NCI-H2196 treated with DMSO at 0.1 percent for 48 hours (cell line): Measurements from ENCODE around the gene GATA5.
"Not testable (repeated sequence)": the region's sequence is repeated elsewhere in the genome, so short reads cannot be mapped to it uniquely, and the experiment has no call there.

ENCODE experiments used
- DNase-seq: peaks from one replicate; lab custom pipeline; 2025; ENCODE audit not compliant: unreplicated experiment; lab: John Stamatoyannopoulos, UW

GATA5 gene

GRCh38 chr20:62433658-62434497, 41.9 kb downstream of the GATA5 start:
- DNase-seq: no peak

DNA sequence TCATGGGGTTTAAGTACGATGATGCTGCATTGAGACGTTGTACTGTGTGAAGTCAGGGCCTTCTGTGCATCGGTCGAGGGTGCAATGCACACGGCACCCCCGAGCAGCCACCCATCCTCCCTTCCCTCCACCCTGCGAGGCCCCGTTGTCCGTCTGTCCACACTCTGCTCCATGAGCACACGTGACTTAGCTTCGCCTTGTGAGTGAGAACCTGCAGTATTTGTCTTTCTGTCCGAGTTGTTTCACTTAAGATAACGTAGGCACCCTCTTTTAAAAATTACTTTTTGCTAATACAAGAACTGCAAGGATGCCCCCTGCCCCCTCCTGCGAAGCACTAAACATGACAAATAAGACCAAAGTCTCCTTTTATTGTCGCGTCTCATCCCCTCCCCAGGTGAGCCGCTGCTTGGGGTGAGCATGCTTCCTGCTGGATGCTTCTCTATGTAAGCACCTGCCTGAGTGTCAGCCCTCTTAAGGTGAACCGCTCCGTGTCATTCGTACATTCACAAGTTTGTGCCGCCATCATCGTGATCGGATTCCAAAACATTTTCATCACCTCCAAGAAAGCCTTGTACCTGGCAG, 44.8 kb downstream of the GATA5 start:
- no peak for DNase-seq

- no peak for DNase-seq
Measured at GRCh38 chr20:62430311-62430853, 45.4 kb downstream of the GATA5 start.

DNA sequence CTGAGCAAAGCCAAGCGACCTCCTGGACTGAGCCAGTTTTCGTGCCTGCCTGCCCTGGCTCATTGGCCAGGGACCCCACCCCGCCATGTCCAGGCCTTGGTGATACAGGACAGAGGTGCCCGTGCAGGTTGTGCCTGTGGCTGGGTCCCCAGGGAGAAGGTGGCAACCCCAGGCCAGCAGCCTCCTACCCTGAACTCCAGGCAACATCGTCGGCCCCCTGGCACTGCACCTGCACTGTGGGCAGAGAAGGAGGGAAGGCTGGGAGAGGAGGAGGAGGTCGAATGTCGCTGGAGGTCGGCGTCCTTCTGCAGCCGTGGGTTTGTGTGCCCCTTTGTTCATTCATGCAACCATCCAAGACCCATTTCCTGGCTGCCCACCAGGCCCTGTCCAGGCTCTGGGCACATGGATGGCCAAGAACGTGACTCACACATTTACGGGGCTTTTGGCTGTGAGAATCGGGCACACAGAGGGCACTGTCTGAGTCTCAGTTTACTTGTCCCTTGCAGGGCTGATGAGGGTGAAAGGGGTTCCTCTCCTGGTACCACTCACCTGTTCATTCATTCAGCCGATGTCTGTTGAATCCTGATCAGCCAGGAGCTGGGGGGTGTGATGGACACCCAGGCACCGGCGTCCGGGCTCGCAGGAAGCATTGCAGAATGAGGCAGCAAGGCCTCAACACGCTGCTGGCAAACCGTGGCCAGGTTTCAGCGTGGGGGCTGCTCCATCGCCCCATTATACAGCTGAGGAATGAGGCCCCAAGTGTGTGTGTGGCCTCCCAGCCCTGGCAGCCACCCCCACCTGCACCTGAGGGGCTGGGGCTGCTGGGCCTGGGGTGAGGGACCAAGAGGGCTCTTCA, 46.1 kb downstream of the GATA5 start:
- no peak for DNase-seq

DNA sequence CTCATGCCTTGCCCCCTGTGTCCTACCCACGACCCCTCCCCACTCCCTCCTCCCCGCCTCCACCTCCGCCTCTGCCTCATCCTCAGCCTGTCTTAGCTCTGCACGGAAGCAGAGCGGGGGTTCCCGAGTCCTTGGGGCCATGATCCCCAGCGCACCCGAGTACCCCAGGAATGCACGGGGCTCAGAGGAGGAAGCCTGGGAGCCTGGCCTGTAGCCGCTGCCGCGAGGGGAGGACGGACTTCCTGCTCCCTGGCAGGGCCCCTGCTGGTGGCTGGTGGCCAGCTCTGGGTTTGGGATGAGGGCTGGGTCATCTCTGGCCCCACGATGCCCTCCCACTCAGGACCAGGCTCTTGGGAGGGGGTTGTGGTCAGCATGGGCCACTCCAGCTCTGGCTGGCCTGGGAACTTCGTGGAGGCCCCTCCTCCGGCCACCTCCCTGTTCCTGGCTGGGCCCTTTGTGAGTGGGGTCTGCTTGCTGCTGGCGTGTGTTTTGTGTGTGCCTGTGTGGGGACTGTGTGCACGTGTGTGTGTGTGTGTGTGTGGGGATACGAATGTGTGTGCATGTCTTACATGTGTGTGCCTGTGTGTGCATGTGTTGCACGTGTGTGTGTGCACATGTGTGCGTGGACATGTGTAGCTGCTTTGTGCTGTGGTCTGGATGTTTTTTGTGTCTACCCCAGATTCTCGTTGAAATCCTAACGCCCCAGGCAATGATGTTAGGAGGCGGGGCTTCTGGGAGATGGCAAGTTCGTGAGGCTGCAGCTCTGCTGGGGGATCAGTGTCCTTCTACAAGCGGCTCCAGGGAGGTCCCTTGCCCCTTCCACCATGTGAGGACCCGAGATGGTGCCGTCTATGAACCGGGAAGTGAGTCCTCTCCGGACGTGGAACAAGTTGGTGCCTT, 47.1 kb downstream of the GATA5 start:
- no peak for DNase-seq

DNA sequence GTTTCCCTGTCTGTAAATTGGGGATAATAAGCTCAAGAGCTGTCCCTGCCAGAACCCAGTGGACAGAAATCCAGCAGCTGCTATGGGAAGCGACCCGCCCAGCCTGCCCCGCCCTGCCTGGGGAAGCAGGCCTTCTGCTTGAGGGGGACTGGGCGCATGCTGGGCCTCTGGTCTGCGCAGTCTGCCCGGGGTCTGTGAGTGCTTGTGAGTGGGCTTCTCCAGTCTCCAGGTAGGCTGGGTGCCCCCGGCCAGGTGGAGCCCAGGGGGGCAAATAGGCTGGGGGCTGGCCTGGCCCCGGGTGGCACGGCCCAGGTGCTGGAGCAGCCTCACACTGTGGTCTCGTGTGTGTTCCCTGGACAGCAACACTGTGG, 47.8 kb downstream of the GATA5 start:
- no peak for DNase-seq

GRCh38 chr20:62427172-62428001, 48.4 kb downstream of the GATA5 start, which contains the start of gene RBBP8NL:
TSS of gene RBBP8NL (minus strand) at chr20:62427539. CDS start at chr20:62419647, 7,892 bp downstream.
- peak; percentile 58 for DNase-seq

GRCh38 chr20:62426699-62427131, 49.1 kb downstream of the GATA5 start:
- no peak for DNase-seq

- DNase-seq: not testable (repeated sequence)
Measured at GRCh38 chr20:62426059-62426348, 49.8 kb downstream of the GATA5 start.

GRCh38 chr20:62425281-62426058, 50.3 kb downstream of the GATA5 start:
- DNase-seq: no peak

- DNase-seq: no peak
Measured at GRCh38 chr20:62424249-62425107, 51.3 kb downstream of the GATA5 start.

- DNase-seq: no peak
Measured at GRCh38 chr20:62423326-62423706, 52.5 kb downstream of the GATA5 start.

- DNase-seq: no peak
Measured at GRCh38 chr20:62422636-62423325, 53.0 kb downstream of the GATA5 start.

DNA sequence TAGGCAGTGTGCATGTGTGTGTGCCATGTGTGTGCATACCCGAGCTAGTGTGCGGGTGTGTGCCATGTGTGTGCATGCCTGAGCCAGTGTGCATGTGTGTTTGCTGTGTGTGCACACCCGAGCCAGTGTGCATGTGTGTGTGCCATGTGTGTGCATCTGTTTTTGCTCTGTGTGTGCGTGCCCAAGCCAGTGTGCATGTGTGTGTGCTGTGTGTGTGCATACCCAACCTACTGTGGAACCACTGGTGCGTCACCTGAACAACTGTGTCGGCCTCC, 54.1 kb downstream of the GATA5 start:
- DNase-seq: no peak

DNA sequence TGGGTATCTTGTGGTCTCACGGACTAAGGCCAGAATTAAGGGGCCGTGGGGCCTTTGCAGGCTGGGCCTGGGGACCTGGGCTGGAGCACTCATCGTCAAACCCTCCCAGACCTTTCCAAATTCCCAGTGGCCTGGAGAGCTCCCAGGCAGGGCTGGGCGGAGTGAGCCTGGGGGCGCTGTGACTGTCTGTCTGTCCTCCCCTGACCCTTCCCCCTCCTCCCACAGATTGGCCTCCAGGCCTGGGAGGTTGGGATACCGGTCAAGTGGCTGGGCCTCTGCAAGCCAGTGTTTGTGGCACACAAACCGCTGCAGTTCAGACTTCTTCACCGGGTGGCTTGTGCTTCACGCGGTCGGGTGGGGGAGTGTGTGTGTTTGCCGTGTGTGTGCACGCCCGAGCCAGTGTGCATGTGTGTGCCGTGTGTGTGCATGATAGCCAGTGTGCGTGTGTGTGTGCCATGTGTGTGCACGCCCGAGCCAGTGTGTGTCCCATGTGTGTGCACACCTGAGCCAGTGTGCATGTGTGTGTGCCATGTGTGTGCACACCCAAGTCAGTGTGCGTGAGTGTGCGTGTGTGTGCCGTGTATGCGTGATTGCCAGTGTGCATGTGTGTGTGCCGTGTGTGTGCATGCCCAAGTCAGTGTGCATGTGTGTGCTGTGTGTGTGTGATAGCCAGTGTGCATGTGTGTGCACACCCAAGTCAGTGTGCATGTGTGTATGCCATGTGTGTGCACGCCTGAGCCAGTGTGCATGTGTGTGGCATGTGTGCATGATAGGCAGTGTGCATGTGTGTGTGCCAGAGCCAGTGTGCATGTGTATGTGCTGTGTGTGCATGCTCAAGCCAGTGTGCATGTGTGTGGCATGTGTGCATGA, 54.7 kb downstream of the GATA5 start:
- DNase-seq: no peak

- DNase-seq: no peak
Measured at GRCh38 chr20:62419759-62420158, 56.0 kb downstream of the GATA5 start.
